GM15510 (cell line): ENCODE data around the gene PFKP.

ENCODE experiments used
- POLR2A ChIP-seq: IDR thresholded peaks from 3 replicates; pipeline ENCODE4 v1.6.1; 2011; ENCODE audit warnings: borderline replicate concordance; ENCODE audit not compliant: insufficient read length; ENCODE audit errors: extremely low read depth

Gene PFKP

DNA sequence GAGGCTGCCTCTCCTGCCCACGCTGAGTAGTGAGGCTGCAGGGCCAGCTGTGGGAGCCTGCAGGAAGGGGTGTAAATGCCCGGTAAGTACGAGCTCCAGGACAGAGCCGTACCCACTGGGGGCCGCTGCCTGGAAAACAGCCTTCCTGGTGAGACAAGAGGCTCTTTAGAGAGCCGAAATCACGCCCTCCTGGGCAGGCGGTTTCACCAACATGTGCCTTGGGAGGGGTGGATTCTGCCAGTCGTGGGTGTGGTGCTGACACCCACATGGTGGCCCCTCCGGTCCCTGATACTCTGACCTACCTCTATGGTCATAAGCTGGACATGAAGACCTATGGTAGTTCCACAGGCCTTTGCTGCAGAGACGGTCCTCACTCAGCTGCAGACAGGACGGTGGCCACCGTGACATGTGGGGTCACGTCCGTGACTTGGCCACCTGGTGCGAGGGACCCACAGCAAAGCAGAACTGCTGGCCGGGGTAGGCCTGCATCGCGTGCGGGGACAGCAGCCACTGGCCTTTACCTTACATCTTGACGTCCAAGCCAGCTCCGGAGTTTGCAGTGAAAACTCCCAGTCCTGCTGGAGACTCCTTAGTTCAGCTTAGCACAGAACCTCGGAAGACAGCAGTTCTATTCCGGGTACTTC is 58.3 kb downstream of the PFKP start:
- no peak for TF ChIP-seq POLR2A

DNA sequence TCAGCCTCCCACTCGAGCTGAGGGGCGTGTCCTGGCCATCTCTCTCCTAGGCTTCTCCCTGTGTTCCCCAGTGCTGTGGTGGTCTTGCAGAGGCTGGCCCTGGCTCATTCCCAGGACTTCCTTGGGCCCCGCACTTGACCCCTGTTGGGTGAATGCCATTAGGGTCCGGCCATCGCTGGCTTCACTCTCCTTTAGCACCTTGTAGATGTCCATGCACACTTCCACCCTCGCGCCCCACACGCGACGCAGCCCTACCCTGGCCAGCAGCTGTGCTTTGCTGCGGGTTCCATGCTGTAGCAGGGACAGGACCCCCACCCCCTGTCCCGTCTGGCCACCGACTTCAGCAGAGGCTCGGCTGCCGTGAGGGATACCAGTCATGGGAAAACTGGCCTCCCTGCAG is 58.9 kb downstream of the PFKP start:
- no peak for TF ChIP-seq POLR2A

GRCh38 chr10:3126741-3127346 is 59.5 kb downstream of the PFKP start:
- TF ChIP-seq POLR2A: no peak

- TF ChIP-seq POLR2A: no peak
Observed at GRCh38 chr10:3127921-3128320, 60.6 kb downstream of the PFKP start.

DNA sequence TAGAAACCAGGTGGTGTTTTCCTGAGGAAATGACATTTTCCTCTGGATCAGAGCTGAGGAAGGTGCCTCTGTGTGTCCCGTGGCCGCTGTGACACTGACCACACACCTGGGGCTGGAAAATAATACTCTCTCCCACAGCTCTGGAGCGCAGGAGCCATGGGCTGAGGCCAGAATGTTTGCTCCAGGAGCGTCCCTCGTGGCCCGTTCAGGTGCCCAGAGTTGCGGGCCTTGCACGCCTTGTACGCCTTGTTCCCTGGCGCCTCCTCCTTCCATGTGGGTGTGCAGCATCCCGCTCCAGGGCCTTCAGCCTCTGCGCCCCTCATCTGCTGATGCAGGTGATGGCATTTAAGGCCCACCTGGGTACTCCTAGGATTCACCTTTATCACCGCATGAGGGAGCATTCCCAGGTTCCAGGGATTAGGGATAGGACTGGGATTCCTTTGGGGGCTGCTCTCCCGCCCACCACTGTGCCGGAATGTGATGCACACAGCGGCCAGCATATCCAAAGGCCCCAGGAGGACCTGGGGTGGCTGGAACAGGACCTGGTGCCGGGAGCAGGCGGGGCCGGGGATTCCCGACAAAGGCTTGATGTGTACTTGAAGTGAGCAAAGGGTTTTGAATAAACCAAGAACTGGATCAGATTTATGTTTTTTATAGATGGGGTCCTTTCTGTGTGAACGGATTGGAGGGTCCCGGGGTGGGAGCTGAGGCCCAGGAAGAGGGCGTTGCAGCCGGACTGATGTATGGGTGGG is 61.2 kb downstream of the PFKP start:
- no peak for TF ChIP-seq POLR2A

DNA sequence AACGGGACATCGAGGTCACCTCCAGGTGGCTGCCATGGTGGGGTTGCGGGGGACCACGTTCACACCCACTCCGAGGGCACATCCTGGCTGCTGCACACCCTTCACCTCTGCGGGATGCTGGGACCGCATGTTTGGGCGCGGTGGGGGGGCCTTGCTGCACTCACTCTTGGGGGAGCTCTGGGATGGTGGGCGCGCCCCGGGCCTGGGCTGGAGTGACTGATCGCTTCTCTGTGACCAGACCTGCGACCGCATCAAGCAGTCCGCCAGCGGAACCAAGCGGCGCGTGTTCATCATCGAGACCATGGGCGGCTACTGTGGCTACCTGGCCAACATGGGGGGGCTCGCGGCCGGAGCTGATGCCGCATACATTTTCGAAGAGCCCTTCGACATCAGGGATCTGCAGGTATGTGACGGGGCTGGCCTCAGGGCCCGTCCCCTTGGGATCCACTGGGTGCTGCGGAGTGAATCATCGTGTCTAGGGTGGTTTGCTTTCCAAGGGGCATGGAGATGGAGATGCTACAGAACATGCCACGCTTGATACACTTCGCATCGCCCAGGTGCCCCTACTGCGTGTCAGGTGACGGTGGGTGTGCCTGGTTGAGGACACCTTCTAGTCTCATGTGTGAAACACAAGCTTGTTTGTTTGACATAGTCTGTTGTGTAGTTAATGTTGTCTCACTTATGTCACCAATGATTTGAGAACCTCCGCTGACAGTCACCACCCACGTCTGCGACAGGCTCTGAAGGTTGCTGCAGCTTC is 62.4 kb downstream of the PFKP start:
- no peak for TF ChIP-seq POLR2A

DNA sequence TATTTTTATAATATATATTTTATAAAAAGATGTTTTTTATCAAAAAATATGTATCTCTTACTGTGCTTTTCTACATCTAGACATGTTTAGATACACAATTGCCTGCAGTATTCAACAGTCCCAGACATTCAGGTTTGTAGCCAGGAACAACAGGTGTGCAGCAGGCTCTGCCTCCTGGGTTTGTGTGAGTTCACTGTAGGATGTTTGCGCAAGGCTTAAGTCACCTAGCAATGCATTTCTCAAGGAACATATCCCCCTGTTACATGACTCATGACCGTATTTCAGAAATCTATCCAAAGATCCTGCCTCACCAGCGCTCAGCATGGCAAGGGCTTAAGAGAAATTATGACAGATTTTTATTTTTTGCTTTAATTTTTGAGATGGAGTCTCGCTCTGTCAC is 63.8 kb downstream of the PFKP start:
- TF ChIP-seq POLR2A: no peak

DNA sequence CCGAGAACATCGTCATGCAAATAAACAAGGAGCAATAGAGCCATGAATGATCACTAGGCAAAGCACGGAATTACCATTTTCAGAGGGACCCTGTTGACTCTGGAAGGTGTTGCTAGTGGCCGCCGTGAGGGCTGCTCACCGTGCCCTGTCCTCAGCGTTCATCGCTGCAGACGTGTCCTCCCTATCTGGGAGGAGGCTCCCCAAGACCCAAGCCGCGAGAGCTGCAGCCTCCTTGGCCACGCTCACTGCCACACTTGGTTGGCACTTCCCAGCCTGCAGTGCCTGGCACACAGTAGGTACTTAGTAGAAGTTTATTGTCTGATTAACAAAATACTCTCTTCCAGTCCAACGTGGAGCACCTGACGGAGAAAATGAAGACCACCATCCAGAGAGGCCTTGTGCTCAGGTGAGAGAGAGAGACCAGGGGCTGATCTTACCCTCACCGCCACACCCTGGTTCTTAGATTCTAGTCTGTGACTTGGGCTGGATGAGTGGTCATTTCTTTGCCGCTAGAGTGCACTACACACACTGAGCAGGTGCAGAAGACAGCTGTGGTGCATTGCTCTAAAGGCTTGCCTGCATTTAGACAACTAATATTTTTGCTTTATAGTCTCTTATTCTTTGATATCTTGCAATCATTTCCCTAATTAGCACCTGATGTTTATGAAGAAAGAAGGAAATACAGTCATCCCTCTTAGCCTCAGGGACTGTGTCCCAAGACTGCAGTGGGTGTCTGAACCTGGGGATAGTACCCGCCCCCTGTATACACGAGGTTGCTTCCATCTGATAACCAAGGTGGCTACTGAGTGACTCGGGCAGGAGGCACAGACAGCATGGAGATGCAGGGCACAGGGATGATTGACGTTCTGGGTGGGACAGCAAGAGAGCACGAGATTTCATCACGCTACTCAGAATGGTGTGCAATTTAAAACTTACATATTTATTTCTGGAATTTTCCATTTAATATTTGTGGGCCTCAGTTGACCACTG is 65.0 kb downstream of the PFKP start:
- no peak for TF ChIP-seq POLR2A

- no peak for TF ChIP-seq POLR2A
Observed at GRCh38 chr10:3133948-3134347, 66.6 kb downstream of the PFKP start.

GRCh38 chr10:3135006-3135405 is 67.7 kb downstream of the PFKP start:
- no peak for TF ChIP-seq POLR2A

DNA sequence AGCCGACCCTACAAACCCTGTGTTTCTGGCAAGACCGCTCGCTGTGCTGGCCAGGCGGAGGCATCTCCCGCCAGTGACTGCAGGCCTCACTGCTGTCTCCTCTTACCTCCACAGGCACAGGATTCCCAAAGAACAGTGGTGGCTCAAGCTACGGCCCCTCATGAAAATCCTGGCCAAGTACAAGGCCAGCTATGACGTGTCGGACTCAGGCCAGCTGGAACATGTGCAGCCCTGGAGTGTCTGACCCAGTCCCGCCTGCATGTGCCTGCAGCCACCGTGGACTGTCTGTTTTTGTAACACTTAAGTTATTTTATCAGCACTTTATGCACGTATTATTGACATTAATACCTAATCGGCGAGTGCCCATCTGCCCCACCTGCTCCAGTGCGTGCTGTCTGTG is 69.0 kb downstream of the PFKP start:
- no peak for TF ChIP-seq POLR2A

GRCh38 chr10:3136763-3137611 is 69.6 kb downstream of the PFKP start:
- no peak for TF ChIP-seq POLR2A
